Measurements from ENCODE around the gene LIM2. TPM values are rescaled to one million over a fixed set of nuclear protein-coding genes. Genes with fewer than 3 reads are reported as not detected.

The LIM2 gene
- total and polyA plus RNA-seq, 4 donors = not detected

DNA sequence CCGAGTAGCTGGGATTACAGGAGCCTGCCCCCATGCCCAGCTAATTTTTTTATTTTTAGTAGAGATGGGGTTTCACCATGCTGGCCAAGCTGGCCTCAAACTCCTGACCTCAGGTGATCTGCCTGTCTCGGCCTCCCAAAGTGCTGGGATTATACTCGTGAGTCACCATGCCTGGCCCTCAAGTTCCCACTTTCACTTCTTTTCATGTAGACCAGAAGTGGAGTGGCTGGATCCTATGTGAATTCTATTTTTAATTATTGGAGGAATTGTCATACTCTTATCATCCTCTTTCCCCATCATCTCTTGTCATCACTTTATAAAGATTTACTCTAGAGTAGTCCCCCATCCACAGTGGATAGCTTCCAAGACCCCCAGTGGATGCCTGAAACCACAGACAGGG lies 42.4 kb upstream of the LIM2 start:
- TF ChIP-seq, protein P1, sequence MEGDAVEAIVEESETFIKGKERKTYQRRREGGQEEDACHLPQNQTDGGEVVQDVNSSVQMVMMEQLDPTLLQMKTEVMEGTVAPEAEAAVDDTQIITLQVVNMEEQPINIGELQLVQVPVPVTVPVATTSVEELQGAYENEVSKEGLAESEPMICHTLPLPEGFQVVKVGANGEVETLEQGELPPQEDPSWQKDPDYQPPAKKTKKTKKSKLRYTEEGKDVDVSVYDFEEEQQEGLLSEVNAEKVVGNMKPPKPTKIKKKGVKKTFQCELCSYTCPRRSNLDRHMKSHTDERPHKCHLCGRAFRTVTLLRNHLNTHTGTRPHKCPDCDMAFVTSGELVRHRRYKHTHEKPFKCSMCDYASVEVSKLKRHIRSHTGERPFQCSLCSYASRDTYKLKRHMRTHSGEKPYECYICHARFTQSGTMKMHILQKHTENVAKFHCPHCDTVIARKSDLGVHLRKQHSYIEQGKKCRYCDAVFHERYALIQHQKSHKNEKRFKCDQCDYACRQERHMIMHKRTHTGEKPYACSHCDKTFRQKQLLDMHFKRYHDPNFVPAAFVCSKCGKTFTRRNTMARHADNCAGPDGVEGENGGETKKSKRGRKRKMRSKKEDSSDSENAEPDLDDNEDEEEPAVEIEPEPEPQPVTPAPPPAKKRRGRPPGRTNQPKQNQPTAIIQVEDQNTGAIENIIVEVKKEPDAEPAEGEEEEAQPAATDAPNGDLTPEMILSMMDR (IDR thresholded peaks at IDR 0.05; ENCODE audit: control extremely low read depth, extremely low read depth) = no peak
- Histone ChIP-seq H3K27me3 (ENCODE audit: control insufficient read depth in 3 of 3, insufficient read depth in 3 of 3, low read length in 2 of 3) (peaks cover 0 to under 1% (median 0%) of the 10 kb centered on the region in 3 donors), H3K9me3 (ENCODE audit: control insufficient read depth in 4 of 4, insufficient read depth in 3 of 4, low read length in 3 of 4) (peaks cover 0 to 2% (median 0%) of the 10 kb centered on the region in 4 donors), H3K4me1 (ENCODE audit: control insufficient read depth in 5 of 5, insufficient read depth in 5 of 5, low read length in 5 of 5) (no peaks in the 10 kb centered on the region), H3K36me3 (ENCODE audit: control insufficient read depth in 4 of 4, insufficient read depth in 4 of 4, low read length in 4 of 4) (no peaks in the 10 kb centered on the region), H3K27ac (ENCODE audit: low read depth in 1 of 2, low read length in 1 of 2) (no peak overlapping the region), H3K9ac (ENCODE audit: insufficient read depth in 1 of 2, low read length in 2 of 2) (no peak overlapping the region), H3K4me3 (no peak overlapping the region)
- DNase-seq = no peak
- 48 to 52% methylated on average over 3 of the region's 3 CpGs for WGBS, 2 donors
- ATAC-seq (ENCODE audit: insufficient read depth, low FRiP score) = no peak

- Histone ChIP-seq H3K9ac (ENCODE audit: insufficient read depth in 1 of 2, low read length in 2 of 2) (no peak overlapping the region), H3K27ac (ENCODE audit: low read depth in 1 of 2, low read length in 1 of 2) (no peak overlapping the region), H3K36me3 (ENCODE audit: control insufficient read depth in 4 of 4, insufficient read depth in 4 of 4, low read length in 4 of 4) (no peaks in the 10 kb centered on the region), H3K27me3 (ENCODE audit: control insufficient read depth in 3 of 3, insufficient read depth in 3 of 3, low read length in 2 of 3) (no peaks in the 10 kb centered on the region), H3K4me3 (no peak overlapping the region), H3K4me1 (ENCODE audit: control insufficient read depth in 5 of 5, insufficient read depth in 5 of 5, low read length in 5 of 5) (no peaks in the 10 kb centered on the region), H3K9me3 (ENCODE audit: control insufficient read depth in 4 of 4, insufficient read depth in 3 of 4, low read length in 3 of 4) (peaks cover 0 to 2% (median 0%) of the 10 kb centered on the region in 4 donors)
- ATAC-seq (ENCODE audit: insufficient read depth, low FRiP score) (peak; percentile 34), DNase-seq (no peak)
- 43 to 57% methylated on average over 3 of the region's 3 CpGs for WGBS, 2 donors
- TF ChIP-seq, protein P1 (IDR thresholded peaks at IDR 0.05; ENCODE audit: control extremely low read depth, extremely low read depth) = no peak
Observed at GRCh38 chr19:51427201-51427600, 39.4 kb upstream of the LIM2 start.

GRCh38 chr19:51422053-51422448 lies 34.3 kb upstream of the LIM2 start:
- no peaks in the 10 kb centered on the region for H3K36me3 ChIP-seq (ENCODE audit: control insufficient read depth in 4 of 4, insufficient read depth in 4 of 4, low read length in 4 of 4)
- TF ChIP-seq, protein P1 (IDR thresholded peaks at IDR 0.05; ENCODE audit: control extremely low read depth, extremely low read depth) = peak; percentile 91
- peak; percentile 83 to 87 (median 85) for DNase-seq
- H3K27ac ChIP-seq (ENCODE audit: low read depth in 1 of 2, low read length in 1 of 2) = no peak overlapping the region
- H3K9me3 ChIP-seq (ENCODE audit: control insufficient read depth in 4 of 4, insufficient read depth in 3 of 4, low read length in 3 of 4) = no peaks in the 10 kb centered on the region
- H3K9ac ChIP-seq (ENCODE audit: insufficient read depth in 1 of 2, low read length in 2 of 2) = no peak overlapping the region
- H3K4me3 ChIP-seq = no peak overlapping the region
- WGBS, 2 donors = 4 to 8% methylated on average over 17 to 19 of the region's 19 CpGs
- H3K4me1 ChIP-seq (ENCODE audit: control insufficient read depth in 5 of 5, insufficient read depth in 5 of 5, low read length in 5 of 5) = no peaks in the 10 kb centered on the region
- peak; percentile 93 for ATAC-seq (ENCODE audit: insufficient read depth, low FRiP score)
- H3K27me3 ChIP-seq (ENCODE audit: control insufficient read depth in 3 of 3, insufficient read depth in 3 of 3, low read length in 2 of 3) = no peaks in the 10 kb centered on the region

Measured in lung (tissue), 12 donors.